ENCODE data around the gene HBQ1.
"Not testable (repeated sequence)": the region's sequence is repeated elsewhere in the genome, so short reads cannot be mapped to it uniquely, and the experiment has no call there.

- not testable (repeated sequence) for TF ChIP-seq CTCF, EP300, POLR2A (IDR thresholded peaks at IDR 0.05)
Measured at GRCh38 chr16:176006-176405, 4.3 kb upstream of the HBQ1 start.

Data from suprapubic skin (tissue), 3 donors.